ENCODE measurements around the gene BRD3.

- TF ChIP-seq CTCF (IDR thresholded peaks at IDR 0.05) (no peak), POLR2A (IDR thresholded peaks at IDR 0.05) (no peak)
Measured at GRCh38 chr9:134011401-134011800, 56.4 kb downstream of the BRD3 start.

All from heart left ventricle (tissue), 13 donors.